Peyer's patch (tissue), 4 donors: Measurements from ENCODE around the gene ZMYM1. TPM values are rescaled to one million over a fixed set of nuclear protein-coding genes. Genes with fewer than 3 reads are reported as not detected.
"Not testable (repeated sequence)": the region's sequence is repeated elsewhere in the genome, so short reads cannot be mapped to it uniquely, and the experiment has no call there.

Source experiments
- DNase-seq, 3 donors: peaks; one replicate each; pipeline ENCODE4 v3.0.0-alpha.2; 2017 to 2019
- H3K27ac ChIP-seq, 4 donors: fragments of 200-600 bp; sonication (generic); one replicate each; pipeline ENCODE4 v1.5.1; 2016 to 2019
- H3K27me3 ChIP-seq, 2 donors: fragments of 200-600 bp; sonication (generic); one replicate each; pipeline ENCODE4 v1.5.1; 2019
- H3K36me3 ChIP-seq, 3 donors: fragments of 200-600 bp; sonication (generic); one replicate each; pipeline ENCODE4 v1.5.1; 2016 to 2019
- H3K4me1 ChIP-seq, 4 donors: fragments of 200-600 bp; sonication (generic); one replicate each; pipeline ENCODE4 v1.5.1; 2016 to 2019
- H3K4me3 ChIP-seq, 4 donors: fragments of 200-600 bp; sonication (generic); 1 replicate in 3 of 4; 2 replicates in 1 of 4; pipeline ENCODE4 v1.5.1; 2016 to 2019; ENCODE audit warnings: mild to moderate bottlenecking in 1 of 4
- H3K9me3 ChIP-seq, 4 donors: fragments of 200-600 bp; sonication (generic); one replicate each; pipeline ENCODE4 v1.5.1; 2016 to 2019; ENCODE audit warnings: mild to moderate bottlenecking in 1 of 4
- CTCF ChIP-seq, 6 experiments: fragments of 450-650 bp in 4 of 6; fragments of 200-600 bp in 2 of 6; sonication (generic) in 1 of 6; IDR thresholded peaks; one replicate each; pipeline ENCODE4 v1.5.1; 2017 to 2019; ENCODE audit warnings: antibody characterized with exemption in 6 of 6, mild to moderate bottlenecking in 3 of 6, moderate library complexity in 1 of 6
- POLR2A ChIP-seq, 2 donors: fragments of 450-650 bp; IDR thresholded peaks; one replicate each; pipeline ENCODE4 v1.5.1; 2017; ENCODE audit warnings: antibody characterized with exemption in 2 of 2, mild to moderate bottlenecking in 2 of 2, moderate library complexity in 2 of 2
- total RNA-seq, 4 donors: library from RNA; depleted of rRNA; stranded (reverse); fragments of >200 nt; gene quantifications; one replicate each; pipeline ENCODE4 v1.1.0, GENCODE V29; 2016

The ZMYM1 gene
- total RNA-seq, 4 donors from 2014 or later, result 9.6 to 44.6 (median 13.1) TPM

GRCh38 chr1:35120458-35121133, 41.4 kb downstream of the ZMYM1 start:
- no peak for TF ChIP-seq POLR2A (IDR thresholded peaks at IDR 0.05)
- no peak for TF ChIP-seq CTCF (IDR thresholded peaks at IDR 0.05)

GRCh38 chr1:35122311-35122710, 43.1 kb downstream of the ZMYM1 start:
- H3K9me3 ChIP-seq, result peaks cover 0 to 9% (median 0%) of the 10 kb centered on the region in 4 donors
- H3K27me3 ChIP-seq, result no peaks in the 10 kb centered on the region
- no peak overlapping the region for H3K27ac ChIP-seq
- peaks cover 0 to 4% (median 0%) of the 10 kb centered on the region in 4 donors for H3K4me1 ChIP-seq
- DNase-seq, result no peak
- H3K36me3 ChIP-seq, result no peaks in the 10 kb centered on the region
- TF ChIP-seq POLR2A (IDR thresholded peaks at IDR 0.05) (no peak), CTCF (IDR thresholded peaks at IDR 0.05) (no peak)
- no peak overlapping the region for H3K4me3 ChIP-seq

More at GRCh38 chr1:35120458-35121133, 41.4 kb downstream of the ZMYM1 start:
- H3K36me3 ChIP-seq, result no peaks in the 10 kb centered on the region
- peak overlapping the region; percentile 26 to 55 (median 44) for H3K4me3 ChIP-seq
- no peaks in the 10 kb centered on the region for H3K9me3 ChIP-seq
- peaks cover 0 to 4% (median 0%) of the 10 kb centered on the region in 4 donors for H3K4me1 ChIP-seq
- H3K27ac ChIP-seq, result no peak overlapping the region
- peak in 2 of 3 donors; percentile 46 to 58 for DNase-seq
- H3K27me3 ChIP-seq, result no peaks in the 10 kb centered on the region

- H3K36me3 ChIP-seq, result no peaks in the 10 kb centered on the region
- peaks cover 0 to 9% (median 0%) of the 10 kb centered on the region in 4 donors for H3K9me3 ChIP-seq
- no peak for TF ChIP-seq POLR2A (IDR thresholded peaks at IDR 0.05)
- TF ChIP-seq CTCF (IDR thresholded peaks at IDR 0.05), result no peak
- H3K27me3 ChIP-seq, result no peaks in the 10 kb centered on the region
- no peak overlapping the region for H3K4me3 ChIP-seq
- H3K4me1 ChIP-seq, result no peaks in the 10 kb centered on the region
- no peak overlapping the region for H3K27ac ChIP-seq
- DNase-seq, result no peak
These were observed 47.4 kb downstream of the ZMYM1 start for GRCh38 chr1:35126546-35126945.

DNA sequence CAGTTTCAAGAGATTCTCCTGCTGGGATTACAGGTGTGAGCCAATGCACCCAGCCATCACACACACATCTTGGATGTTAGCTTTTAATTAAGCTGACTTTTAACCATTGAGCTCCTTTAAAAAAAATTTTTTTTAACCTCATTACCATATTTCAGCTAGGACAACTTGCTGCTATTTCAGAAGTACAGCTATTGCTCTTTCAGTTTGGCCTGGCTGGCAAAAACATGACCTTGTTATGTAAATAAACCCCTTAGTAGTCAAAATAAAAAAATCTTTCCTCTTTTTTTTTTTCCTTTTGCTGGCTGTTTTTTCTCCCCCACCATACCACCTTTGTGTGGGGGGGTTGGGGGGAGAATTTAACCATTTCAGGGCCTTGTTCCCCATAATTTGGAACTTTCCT, 49.9 kb downstream of the ZMYM1 start:
- Histone ChIP-seq H3K36me3 (no peaks in the 10 kb centered on the region), H3K4me3 (no peak overlapping the region), H3K4me1 (no peaks in the 10 kb centered on the region), H3K27me3 (no peaks in the 10 kb centered on the region), H3K27ac (no peak overlapping the region), H3K9me3 (peaks cover 0 to 9% (median 0%) of the 10 kb centered on the region in 4 donors)
- TF ChIP-seq CTCF (IDR thresholded peaks at IDR 0.05) (no peak), POLR2A (IDR thresholded peaks at IDR 0.05) (no peak)
- no peak for DNase-seq

DNA sequence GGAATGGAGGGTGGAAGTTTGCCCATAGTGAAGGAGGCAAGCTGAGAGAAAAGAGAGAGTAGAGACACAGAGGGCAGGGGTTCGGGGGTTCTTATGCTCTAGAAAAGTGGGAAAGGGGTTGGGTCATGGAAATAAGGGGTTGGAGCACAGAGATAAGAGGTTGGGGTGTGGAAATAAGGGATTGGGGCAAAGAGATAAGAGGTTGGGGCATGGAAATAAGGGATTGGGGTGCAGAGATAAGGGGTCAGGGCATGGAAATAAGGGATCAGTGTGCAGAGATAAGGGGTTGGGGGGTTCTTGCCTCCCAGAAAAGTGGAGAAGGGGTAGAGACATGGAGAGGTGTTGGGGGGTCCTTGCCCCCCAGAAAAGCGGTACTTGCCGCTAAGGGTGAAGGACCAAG, 57.6 kb downstream of the ZMYM1 start:
- no peaks in the 10 kb centered on the region for H3K27me3 ChIP-seq
- H3K4me1 ChIP-seq, result no peaks in the 10 kb centered on the region
- TF ChIP-seq CTCF (IDR thresholded peaks at IDR 0.05), result no peak
- TF ChIP-seq POLR2A (IDR thresholded peaks at IDR 0.05), result no peak
- no peak overlapping the region for H3K4me3 ChIP-seq
- H3K9me3 ChIP-seq, result no peaks in the 10 kb centered on the region
- DNase-seq, result no peak
- no peak overlapping the region for H3K27ac ChIP-seq
- no peaks in the 10 kb centered on the region for H3K36me3 ChIP-seq

- not testable (repeated sequence) for H3K27me3 ChIP-seq, H3K9me3 ChIP-seq, DNase-seq, H3K4me1 ChIP-seq, H3K27ac ChIP-seq, H3K4me3 ChIP-seq, H3K36me3 ChIP-seq
These were observed 58.4 kb downstream of the ZMYM1 start for GRCh38 chr1:35137590-35137989.

GRCh38 chr1:35142294-35142693, 63.1 kb downstream of the ZMYM1 start:
- H3K27ac ChIP-seq, result not testable (repeated sequence)

DNA sequence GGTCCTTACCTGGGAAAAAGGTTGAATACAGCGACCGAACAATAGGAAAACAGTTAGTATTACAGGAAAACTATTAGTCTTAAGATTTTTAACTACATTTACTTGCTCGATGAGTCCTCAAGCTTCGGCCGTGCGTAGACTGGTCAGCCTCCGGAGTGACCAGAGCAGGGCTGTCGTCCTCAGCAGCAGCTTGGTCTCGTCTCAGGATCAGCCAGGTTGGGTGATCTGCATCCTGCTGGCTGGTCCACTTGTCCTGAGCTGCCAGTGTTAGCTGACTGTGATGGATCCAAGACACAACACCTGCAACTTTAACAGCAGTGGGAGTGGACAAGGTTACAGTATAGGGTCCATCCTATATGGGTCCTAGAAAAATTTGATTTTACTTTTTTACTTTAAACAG, 63.5 kb downstream of the ZMYM1 start:
- H3K36me3 ChIP-seq, H3K4me1 ChIP-seq, H3K9me3 ChIP-seq, H3K27ac ChIP-seq, DNase-seq, H3K4me3 ChIP-seq, H3K27me3 ChIP-seq: not testable (repeated sequence)

More at GRCh38 chr1:35142294-35142693, 63.1 kb downstream of the ZMYM1 start:
- H3K4me1 ChIP-seq, H3K27me3 ChIP-seq, H3K4me3 ChIP-seq, H3K36me3 ChIP-seq, DNase-seq, H3K9me3 ChIP-seq: not testable (repeated sequence)
